Spinal cord (tissue), 10 donors: Measurements from ENCODE around the gene PPM1E. TPM values are rescaled to one million over a fixed set of nuclear protein-coding genes. Genes with fewer than 3 reads are reported as not detected.

Source experiments
- DNase-seq, 6 donors: peaks; one replicate each; pipeline versions ENCODE4 v3.0.0 to v3.0.0-alpha.2; 2013 to 2015; ENCODE audit warnings: low spot score in 6 of 6, low read depth in 4 of 6
- H3K27ac ChIP-seq: one replicate; pipeline ENCODE4 v1.5.1; 2013; ENCODE audit warnings: low read depth, low read length, control low read depth
- H3K27me3 ChIP-seq: one replicate; pipeline ENCODE4 v1.6.1; 2013; ENCODE audit warnings: low read length; ENCODE audit not compliant: control insufficient read depth, insufficient read depth
- H3K36me3 ChIP-seq: one replicate; pipeline ENCODE4 v1.6.1; 2013; ENCODE audit warnings: low read length; ENCODE audit not compliant: control insufficient read depth, insufficient read depth
- H3K4me1 ChIP-seq: one replicate; pipeline ENCODE4 v1.6.1; 2013; ENCODE audit warnings: low read length; ENCODE audit not compliant: control insufficient read depth, insufficient read depth
- H3K4me3 ChIP-seq: one replicate; pipeline ENCODE4 v1.5.1; 2013; ENCODE audit warnings: low read depth, low read length, control low read depth
- H3K9me3 ChIP-seq: one replicate; pipeline ENCODE4 v1.6.1; 2013; ENCODE audit warnings: low read length; ENCODE audit not compliant: control insufficient read depth, insufficient read depth
- WGBS: methylation state at CpG from one replicate; pipeline ENCODE4 v1.1.5; 2013; ENCODE audit warnings: missing lambda C conversion rate; ENCODE audit not compliant: insufficient coverage; 5-methylcytosine and 5-hydroxymethylcytosine counted together
- polyA plus RNA-seq, 2 donors: library from polyadenylated mRNA; unstranded; fragments of 120-200 nt; gene quantifications; one replicate each; pipeline ENCODE4 v1.2.1, GENCODE V29; 2013; ENCODE audit not compliant: insufficient read length in 2 of 2
- total RNA-seq, 2 donors: library from RNA; depleted of rRNA in 1 of 2; stranded (reverse); fragments of 120-200 nt in 1 of 2; fragments of >200 nt in 1 of 2; gene quantifications; one replicate each; pipeline versions ENCODE4 v1.2.3 to v1.2.4, GENCODE V29; 2013 to 2014
- donor health status: healthy.

Gene PPM1E
- total and polyA plus RNA-seq, 4 donors, result 10.9 to 42.0 (median 32.6) TPM

GRCh38 chr17:58974354-58974753 is 218.7 kb downstream of the PPM1E start:
- DNase-seq, result no peak
- Histone ChIP-seq H3K4me3 (no peak overlapping the region), H3K27ac (no peak overlapping the region), H3K9me3 (no peaks in the 10 kb centered on the region), H3K27me3 (no peaks in the 10 kb centered on the region), H3K36me3 (no peaks in the 10 kb centered on the region), H3K4me1 (no peaks in the 10 kb centered on the region)
- WGBS, result no CpG with 5 or more reads among the region's 2 CpGs

DNA sequence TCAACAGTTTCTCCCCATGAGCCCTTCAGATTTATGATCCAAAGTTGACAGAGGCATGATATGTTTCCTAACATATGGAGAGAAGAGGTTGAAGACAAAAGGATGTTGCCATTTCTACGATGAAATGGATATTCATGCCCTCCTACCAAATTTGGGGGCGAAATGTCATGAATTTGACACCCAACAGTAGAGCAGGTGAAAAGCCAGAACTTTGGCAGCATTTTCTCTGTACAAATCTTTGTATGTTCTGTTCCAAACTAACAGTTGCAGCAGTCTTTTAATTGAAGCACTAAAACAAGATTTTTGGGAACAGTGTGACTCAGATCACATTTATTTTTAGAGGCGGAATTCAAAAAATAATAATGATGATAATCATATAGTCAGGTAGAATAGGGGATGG is 220.9 kb downstream of the PPM1E start:
- peaks cover 5% of the 10 kb centered on the region for H3K36me3 ChIP-seq
- no peak overlapping the region for H3K4me3 ChIP-seq
- DNase-seq, result peak in 1 of 6 donors; percentile 44
- no peak overlapping the region for H3K27ac ChIP-seq
- no peaks in the 10 kb centered on the region for H3K27me3 ChIP-seq
- 80% methylated on average over 1 of the region's 3 CpGs for WGBS
- no peaks in the 10 kb centered on the region for H3K9me3 ChIP-seq
- no peaks in the 10 kb centered on the region for H3K4me1 ChIP-seq

GRCh38 chr17:58980706-58981481 is 225.2 kb downstream of the PPM1E start:
- Histone ChIP-seq H3K36me3 (peaks cover 5% of the 10 kb centered on the region), H3K9me3 (no peaks in the 10 kb centered on the region), H3K4me3 (no peak overlapping the region), H3K27ac (no peak overlapping the region), H3K27me3 (no peaks in the 10 kb centered on the region), H3K4me1 (no peaks in the 10 kb centered on the region)
- WGBS, result no CpG with 5 or more reads among the region's 3 CpGs
- DNase-seq, result peak in 1 of 6 donors; percentile 50

- WGBS, result 57% methylated on average over 1 of the region's 3 CpGs
- H3K27me3 ChIP-seq, result no peaks in the 10 kb centered on the region
- DNase-seq, result no peak
- no peaks in the 10 kb centered on the region for H3K4me1 ChIP-seq
- H3K36me3 ChIP-seq, result peaks cover 8% of the 10 kb centered on the region
- no peak overlapping the region for H3K4me3 ChIP-seq
- no peaks in the 10 kb centered on the region for H3K9me3 ChIP-seq
- H3K27ac ChIP-seq, result no peak overlapping the region
Measured at GRCh38 chr17:58982626-58983025, 227.0 kb downstream of the PPM1E start.

DNA sequence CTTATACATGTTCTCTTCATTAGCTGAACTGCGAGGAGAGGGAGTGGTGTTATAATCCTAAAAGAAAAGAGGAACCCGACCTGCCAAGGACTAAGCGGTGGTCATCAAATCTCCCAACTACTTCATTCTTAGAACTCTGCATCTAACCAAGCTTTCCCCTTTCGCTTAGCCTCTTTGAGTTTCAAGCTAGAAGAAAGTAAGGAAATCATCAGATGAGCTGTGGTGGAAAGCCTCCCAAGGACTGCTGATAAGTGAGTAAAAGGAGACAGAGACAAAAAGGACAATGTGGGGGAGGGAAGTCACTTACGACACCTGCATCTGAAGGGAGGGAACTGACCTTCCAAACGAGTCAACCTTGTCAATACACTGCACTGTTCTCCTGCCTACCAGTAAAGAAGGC is 229.7 kb downstream of the PPM1E start:
- DNase-seq, result no peak
- H3K27me3 ChIP-seq, result no peaks in the 10 kb centered on the region
- 100% methylated on average over 2 of the region's 6 CpGs for WGBS
- no peaks in the 10 kb centered on the region for H3K4me1 ChIP-seq
- H3K9me3 ChIP-seq, result no peaks in the 10 kb centered on the region
- H3K36me3 ChIP-seq, result peaks cover 6% of the 10 kb centered on the region
- no peak overlapping the region for H3K4me3 ChIP-seq
- H3K27ac ChIP-seq, result no peak overlapping the region

DNA sequence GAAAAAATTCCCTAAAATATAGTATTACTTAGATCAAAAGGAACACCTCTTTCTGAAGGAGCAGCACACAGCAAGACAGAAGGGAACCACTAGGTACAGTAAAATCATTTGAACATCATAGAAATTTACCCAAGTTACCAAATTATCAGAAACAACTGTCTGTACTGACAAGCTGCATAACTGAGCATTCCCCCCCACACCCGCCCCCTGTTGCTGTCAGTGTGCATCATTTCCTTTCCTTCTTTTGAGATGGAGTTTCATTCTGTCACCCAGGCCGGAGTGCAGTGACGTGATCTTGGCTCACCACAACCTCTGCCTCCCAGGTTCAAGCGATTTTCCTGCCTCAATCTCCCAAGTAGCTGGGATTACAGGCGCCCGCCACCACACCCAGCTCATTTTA is 230.3 kb downstream of the PPM1E start:
- Histone ChIP-seq H3K27me3 (no peaks in the 10 kb centered on the region), H3K4me3 (no peak overlapping the region), H3K27ac (no peak overlapping the region), H3K36me3 (peaks cover 6% of the 10 kb centered on the region), H3K4me1 (no peaks in the 10 kb centered on the region), H3K9me3 (no peaks in the 10 kb centered on the region)
- WGBS, result no CpG with 5 or more reads among the region's 6 CpGs
- DNase-seq, result no peak

GRCh38 chr17:58989629-58990028 is 234.0 kb downstream of the PPM1E start:
- Histone ChIP-seq H3K36me3 (peaks cover 6% of the 10 kb centered on the region), H3K4me1 (no peaks in the 10 kb centered on the region), H3K9me3 (no peaks in the 10 kb centered on the region), H3K4me3 (no peak overlapping the region), H3K27ac (no peak overlapping the region), H3K27me3 (no peaks in the 10 kb centered on the region)
- DNase-seq, result no peak
- no CpG with 5 or more reads among the region's 2 CpGs for WGBS

- Histone ChIP-seq H3K27ac (no peak overlapping the region), H3K27me3 (no peaks in the 10 kb centered on the region), H3K9me3 (no peaks in the 10 kb centered on the region), H3K4me3 (no peak overlapping the region), H3K4me1 (no peaks in the 10 kb centered on the region), H3K36me3 (peaks cover 8% of the 10 kb centered on the region)
- WGBS, result 95% methylated on average over 2 of the region's 4 CpGs
- DNase-seq, result no peak
Measured at GRCh38 chr17:58991718-58992331, 236.2 kb downstream of the PPM1E start.

DNA sequence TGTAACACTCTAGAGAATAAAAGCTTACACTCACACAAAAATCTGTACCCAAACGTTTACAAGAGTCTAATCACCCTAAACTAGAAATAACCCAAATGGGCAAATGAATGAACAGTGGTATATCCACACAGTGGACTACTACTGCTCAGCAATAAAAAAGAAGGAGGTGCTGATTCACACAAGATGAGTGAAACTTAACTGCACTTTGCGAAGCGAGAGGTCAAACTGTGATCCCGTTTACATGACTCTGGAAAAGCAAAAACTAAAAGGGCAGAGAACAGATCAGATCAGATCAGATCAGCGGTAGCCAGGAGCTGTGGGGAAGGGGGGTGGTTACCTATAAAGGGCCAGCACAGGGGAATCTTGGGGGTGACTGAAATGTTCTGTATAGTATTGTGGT is 237.7 kb downstream of the PPM1E start:
- Histone ChIP-seq H3K9me3 (no peaks in the 10 kb centered on the region), H3K27me3 (no peaks in the 10 kb centered on the region), H3K27ac (no peak overlapping the region), H3K4me3 (no peak overlapping the region), H3K4me1 (no peaks in the 10 kb centered on the region), H3K36me3 (peaks cover 8% of the 10 kb centered on the region)
- 75% methylated on average over 4 of the region's 5 CpGs for WGBS
- no peak for DNase-seq
